ENCODE data around the gene ZSCAN29. TPM values are rescaled to one million over a fixed set of nuclear protein-coding genes. Genes with fewer than 3 reads are reported as not detected.

The ZSCAN29 gene
- total and polyA plus RNA-seq, 2 of the 13 experiments (the other 11 are each of a cell fraction or from before 2014, with no cell fraction given) = 8.3 to 27.4 TPM

GRCh38 chr15:43329960-43330779 lies 40.7 kb downstream of the ZSCAN29 start, which contains the start of gene LCMT2 (continued):
- TF ChIP-seq, protein P1, sequence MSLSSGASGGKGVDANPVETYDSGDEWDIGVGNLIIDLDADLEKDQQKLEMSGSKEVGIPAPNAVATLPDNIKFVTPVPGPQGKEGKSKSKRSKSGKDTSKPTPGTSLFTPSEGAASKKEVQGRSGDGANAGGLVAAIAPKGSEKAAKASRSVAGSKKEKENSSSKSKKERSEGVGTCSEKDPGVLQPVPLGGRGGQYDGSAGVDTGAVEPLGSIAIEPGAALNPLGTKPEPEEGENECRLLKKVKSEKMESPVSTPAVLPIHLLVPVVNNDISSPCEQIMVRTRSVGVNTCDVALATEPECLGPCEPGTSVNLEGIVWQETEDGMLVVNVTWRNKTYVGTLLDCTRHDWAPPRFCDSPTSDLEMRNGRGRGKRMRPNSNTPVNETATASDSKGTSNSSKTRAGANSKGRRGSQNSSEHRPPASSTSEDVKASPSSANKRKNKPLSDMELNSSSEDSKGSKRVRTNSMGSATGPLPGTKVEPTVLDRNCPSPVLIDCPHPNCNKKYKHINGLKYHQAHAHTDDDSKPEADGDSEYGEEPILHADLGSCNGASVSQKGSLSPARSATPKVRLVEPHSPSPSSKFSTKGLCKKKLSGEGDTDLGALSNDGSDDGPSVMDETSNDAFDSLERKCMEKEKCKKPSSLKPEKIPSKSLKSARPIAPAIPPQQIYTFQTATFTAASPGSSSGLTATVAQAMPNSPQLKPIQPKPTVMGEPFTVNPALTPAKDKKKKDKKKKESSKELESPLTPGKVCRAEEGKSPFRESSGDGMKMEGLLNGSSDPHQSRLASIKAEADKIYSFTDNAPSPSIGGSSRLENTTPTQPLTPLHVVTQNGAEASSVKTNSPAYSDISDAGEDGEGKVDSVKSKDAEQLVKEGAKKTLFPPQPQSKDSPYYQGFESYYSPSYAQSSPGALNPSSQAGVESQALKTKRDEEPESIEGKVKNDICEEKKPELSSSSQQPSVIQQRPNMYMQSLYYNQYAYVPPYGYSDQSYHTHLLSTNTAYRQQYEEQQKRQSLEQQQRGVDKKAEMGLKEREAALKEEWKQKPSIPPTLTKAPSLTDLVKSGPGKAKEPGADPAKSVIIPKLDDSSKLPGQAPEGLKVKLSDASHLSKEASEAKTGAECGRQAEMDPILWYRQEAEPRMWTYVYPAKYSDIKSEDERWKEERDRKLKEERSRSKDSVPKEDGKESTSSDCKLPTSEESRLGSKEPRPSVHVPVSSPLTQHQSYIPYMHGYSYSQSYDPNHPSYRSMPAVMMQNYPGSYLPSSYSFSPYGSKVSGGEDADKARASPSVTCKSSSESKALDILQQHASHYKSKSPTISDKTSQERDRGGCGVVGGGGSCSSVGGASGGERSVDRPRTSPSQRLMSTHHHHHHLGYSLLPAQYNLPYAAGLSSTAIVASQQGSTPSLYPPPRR (CRISPR knock-in tag; IDR thresholded peaks at IDR 0.05; ENCODE audit: borderline replicate concordance) = no peak
- TF ChIP-seq STAG1 (CRISPR knock-in tag; IDR thresholded peaks at IDR 0.05) (no peak), TBX3 (IDR thresholded peaks at IDR 0.05; ENCODE audit: borderline replicate concordance) (no peak; the same call in 1 of the 2 replicates), ZNF530 (CRISPR knock-in tag; IDR thresholded peaks at IDR 0.05; ENCODE audit: low read depth) (no peak), PRDM4 (CRISPR knock-in tag; IDR thresholded peaks at IDR 0.05; ENCODE audit: borderline replicate concordance) (peak; percentile 16; the same call in 1 of the 2 replicates), ZEB1 (IDR thresholded peaks at IDR 0.05; ENCODE audit: insufficient replicate concordance, low read depth) (no peak), ZNF501 (CRISPR knock-in tag; IDR thresholded peaks at IDR 0.05) (peak; percentile 37; the same call in 1 of the 2 replicates), ZNF33B (CRISPR knock-in tag; IDR thresholded peaks at IDR 0.05) (no peak), KDM2A (CRISPR knock-in tag; IDR thresholded peaks at IDR 0.05; ENCODE audit: borderline replicate concordance, low read depth) (peak; percentile 73), POGK (CRISPR knock-in tag; conservative IDR thresholded peaks at IDR 0.05) (peak; percentile 95)
- TF ChIP-seq, protein P2, sequence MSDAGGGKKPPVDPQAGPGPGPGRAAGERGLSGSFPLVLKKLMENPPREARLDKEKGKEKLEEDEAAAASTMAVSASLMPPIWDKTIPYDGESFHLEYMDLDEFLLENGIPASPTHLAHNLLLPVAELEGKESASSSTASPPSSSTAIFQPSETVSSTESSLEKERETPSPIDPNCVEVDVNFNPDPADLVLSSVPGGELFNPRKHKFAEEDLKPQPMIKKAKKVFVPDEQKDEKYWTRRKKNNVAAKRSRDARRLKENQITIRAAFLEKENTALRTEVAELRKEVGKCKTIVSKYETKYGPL (CRISPR knock-in tag; IDR thresholded peaks at IDR 0.05) = 0 out of 2 replicates have a peak, but pooled peaks have one; percentile 11
- TF ChIP-seq, protein P3, sequence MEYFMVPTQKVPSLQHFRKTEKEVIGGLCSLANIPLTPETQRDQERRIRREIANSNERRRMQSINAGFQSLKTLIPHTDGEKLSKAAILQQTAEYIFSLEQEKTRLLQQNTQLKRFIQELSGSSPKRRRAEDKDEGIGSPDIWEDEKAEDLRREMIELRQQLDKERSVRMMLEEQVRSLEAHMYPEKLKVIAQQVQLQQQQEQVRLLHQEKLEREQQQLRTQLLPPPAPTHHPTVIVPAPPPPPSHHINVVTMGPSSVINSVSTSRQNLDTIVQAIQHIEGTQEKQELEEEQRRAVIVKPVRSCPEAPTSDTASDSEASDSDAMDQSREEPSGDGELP (IDR thresholded peaks at IDR 0.05; ENCODE audit: borderline replicate concordance, low read depth) = no peak
- TF ChIP-seq, protein P4, sequence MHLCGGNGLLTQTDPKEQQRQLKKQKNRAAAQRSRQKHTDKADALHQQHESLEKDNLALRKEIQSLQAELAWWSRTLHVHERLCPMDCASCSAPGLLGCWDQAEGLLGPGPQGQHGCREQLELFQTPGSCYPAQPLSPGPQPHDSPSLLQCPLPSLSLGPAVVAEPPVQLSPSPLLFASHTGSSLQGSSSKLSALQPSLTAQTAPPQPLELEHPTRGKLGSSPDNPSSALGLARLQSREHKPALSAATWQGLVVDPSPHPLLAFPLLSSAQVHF (CRISPR knock-in tag; IDR thresholded peaks at IDR 0.05) = peak; percentile 78; the same call in 1 of the 2 replicates

Measured in HepG2 (cell line).